Kidney (tissue), 14 donors: ENCODE results near the gene HIC1. TPM values are rescaled to one million over a fixed set of nuclear protein-coding genes. Genes with fewer than 3 reads are reported as not detected.

Source experiments
- DNase-seq, 5 donors: peaks; one replicate each; pipeline ENCODE4 v3.0.0-alpha.2; 2013 to 2020
- FAIRE-seq: peaks from 2 replicates; lab custom pipeline; 2012; peaks lifted over from hg19 to GRCh38; lab: Jason Lieb, UNC
- H3K27ac ChIP-seq, 2 donors: one replicate each; pipeline ENCODE4 v1.7.0; 2013; ENCODE audit warnings: low read depth in 2 of 2, low read length in 2 of 2, inconsistent platforms in 1 of 2
- H3K27me3 ChIP-seq: one replicate; pipeline ENCODE4 v1.7.1; 2013; ENCODE audit warnings: low read length, inconsistent platforms; ENCODE audit not compliant: control insufficient read depth, insufficient read depth
- H3K36me3 ChIP-seq, 3 donors: one replicate each; pipeline versions ENCODE4 v1.7.0 to v1.7.1; 2013; ENCODE audit warnings: low read length in 3 of 3, control low read depth in 1 of 3, inconsistent platforms in 1 of 3; ENCODE audit not compliant: insufficient read depth in 3 of 3, control insufficient read depth in 2 of 3
- H3K4me1 ChIP-seq, 3 donors: one replicate each; pipeline versions ENCODE4 v1.7.0 to v1.7.1; 2013; ENCODE audit warnings: low read length in 3 of 3, inconsistent platforms in 1 of 3, low read depth in 1 of 3; ENCODE audit not compliant: control insufficient read depth in 2 of 3, insufficient read depth in 2 of 3
- H3K4me3 ChIP-seq, 3 donors: one replicate each; pipeline versions ENCODE4 v1.7.0 to v1.8.1; 2013; ENCODE audit warnings: low read length in 3 of 3, control low read depth in 1 of 3, inconsistent platforms in 1 of 3
- H3K9ac ChIP-seq, 3 donors: one replicate each; pipeline versions ENCODE4 v1.7.0 to v1.7.1; 2013; ENCODE audit warnings: low read length in 3 of 3, control low read depth in 1 of 3, inconsistent platforms in 1 of 3
- H3K9me3 ChIP-seq, 3 donors: one replicate each; pipeline versions ENCODE4 v1.7.0 to v1.7.1; 2013; ENCODE audit warnings: low read length in 3 of 3, control low read depth in 1 of 3, inconsistent platforms in 1 of 3; ENCODE audit not compliant: control insufficient read depth in 2 of 3, insufficient read depth in 1 of 3
- CTCF ChIP-seq: IDR thresholded peaks from 3 replicates; pipeline ENCODE4 v1.5.1; 2012; ENCODE audit warnings: mild to moderate bottlenecking, moderate library complexity, borderline replicate concordance; ENCODE audit not compliant: insufficient read depth; ENCODE audit errors: extremely low read depth
- intact Hi-C: fragments of 100-400 bp; cut with DNase I; formaldehyde crosslinking; loops from one replicate; pipeline ENCODE4 v1.11.1; 2022
- polyA plus RNA-seq: library from polyadenylated mRNA; stranded (reverse); fragments of 350-450 nt; fragmentation: Illumina TruSeq; extraction: RNeasy Lipid Tissue Mini Kit (QIAGEN cat#74804); gene quantifications from one replicate; pipeline ENCODE4 v1.2.3, GENCODE V29; 2014; ENCODE audit warnings: low read depth, low replicate concordance; ENCODE audit not compliant: insufficient read depth
- total RNA-seq: library from RNA; stranded (reverse); fragmentation: NEBNext Ultra II Directional; extraction: Animal tissue kit (Norgen Biotek cat#: 25700); gene quantifications from one replicate; pipeline ENCODE4 v1.2.1, GENCODE V29; 2021
- donor health status: control.
- donor health status: control.
- donor health status: control.
- donor health status: control.
- donor health status: control.
- donor health status: DM: yes; HTN: yes; CAD: no.
- donor health status: Normal renal cell carcinoma (clear cell type).

HIC1 gene
- total and polyA plus RNA-seq, 2 donors from 2014 or later = 2.7 to 13.0 TPM

GRCh38 chr17:2028737-2029136, 26.2 kb upstream of the HIC1 start:
- DNase-seq (no peak), FAIRE-seq (no peak)
- H3K9ac ChIP-seq = no peak overlapping the region
- H3K27ac ChIP-seq = no peak overlapping the region
- H3K4me3 ChIP-seq = no peak overlapping the region
- intact Hi-C loops = loop anchor here (5.0 kb wide), 1 partner anchor 116 kb away; no protein-coding TSS in a partner anchor
- H3K4me1 ChIP-seq = peaks cover 0 to 17% (median 6%) of the 10 kb centered on the region in 3 donors
- no peaks in the 10 kb centered on the region for H3K9me3 ChIP-seq
- H3K27me3 ChIP-seq = no peaks in the 10 kb centered on the region
- H3K36me3 ChIP-seq = peaks cover 0 to 3% (median 2%) of the 10 kb centered on the region in 3 donors
- TF ChIP-seq CTCF = no peak

GRCh38 chr17:2029911-2030778, 24.8 kb upstream of the HIC1 start, which contains the start of gene DPH1:
TSS of gene DPH1 (plus strand) at chr17:2030153. CDS start at chr17:2030170, 17 bp downstream.
- H3K27me3 ChIP-seq = no peaks in the 10 kb centered on the region
- peaks cover 0 to 6% (median 3%) of the 10 kb centered on the region in 3 donors for H3K36me3 ChIP-seq
- H3K9ac ChIP-seq = peak within 1 kb of the TSS; percentile 73 to 76 (median 74)
- H3K4me1 ChIP-seq = peaks cover 0 to 12% (median 6%) of the 10 kb centered on the region in 3 donors
- FAIRE-seq (no peak), DNase-seq (peak; percentile 90 to 96 (median 94))
- no peaks in the 10 kb centered on the region for H3K9me3 ChIP-seq
- intact Hi-C loops = loop anchor here (5.0 kb wide), 1 partner anchor 118 kb away; no protein-coding TSS in a partner anchor
- TF ChIP-seq CTCF = peak; percentile 20
- peak within 1 kb of the TSS; percentile 25 to 62 for H3K27ac ChIP-seq
- peak within 1 kb of the TSS; percentile 55 to 94 (median 91) for H3K4me3 ChIP-seq

- Histone ChIP-seq H3K27ac (no peak overlapping the region), H3K9me3 (no peaks in the 10 kb centered on the region), H3K27me3 (no peaks in the 10 kb centered on the region), H3K4me3 (peak overlapping the region; percentile 55 to 94 (median 91)), H3K4me1 (peaks cover 0 to 10% (median 6%) of the 10 kb centered on the region in 3 donors), H3K9ac (peak overlapping the region; percentile 73 to 76 (median 74)), H3K36me3 (peaks cover 0 to 9% (median 3%) of the 10 kb centered on the region in 3 donors)
- FAIRE-seq (no peak), DNase-seq (peak in 1 of 5 donors; percentile 81)
- intact Hi-C loops = no loop called here
- TF ChIP-seq CTCF = peak; percentile 57
Measured at GRCh38 chr17:2030779-2031163, 24.1 kb upstream of the HIC1 start.
